HG02981 (cell line): Measurements from ENCODE around the gene EXOC6B.
A peak's percentile ranks its signal among the peaks of the same experiment; 100 is the strongest.

Source experiments
- ATAC-seq: cut with Tn5 transposase; IDR thresholded peaks from one replicate; pipeline ENCODE4 v1.9.1; 2021; ENCODE audit warnings: mild to moderate bottlenecking, moderate library complexity; ENCODE audit not compliant: unreplicated experiment

The EXOC6B gene

DNA sequence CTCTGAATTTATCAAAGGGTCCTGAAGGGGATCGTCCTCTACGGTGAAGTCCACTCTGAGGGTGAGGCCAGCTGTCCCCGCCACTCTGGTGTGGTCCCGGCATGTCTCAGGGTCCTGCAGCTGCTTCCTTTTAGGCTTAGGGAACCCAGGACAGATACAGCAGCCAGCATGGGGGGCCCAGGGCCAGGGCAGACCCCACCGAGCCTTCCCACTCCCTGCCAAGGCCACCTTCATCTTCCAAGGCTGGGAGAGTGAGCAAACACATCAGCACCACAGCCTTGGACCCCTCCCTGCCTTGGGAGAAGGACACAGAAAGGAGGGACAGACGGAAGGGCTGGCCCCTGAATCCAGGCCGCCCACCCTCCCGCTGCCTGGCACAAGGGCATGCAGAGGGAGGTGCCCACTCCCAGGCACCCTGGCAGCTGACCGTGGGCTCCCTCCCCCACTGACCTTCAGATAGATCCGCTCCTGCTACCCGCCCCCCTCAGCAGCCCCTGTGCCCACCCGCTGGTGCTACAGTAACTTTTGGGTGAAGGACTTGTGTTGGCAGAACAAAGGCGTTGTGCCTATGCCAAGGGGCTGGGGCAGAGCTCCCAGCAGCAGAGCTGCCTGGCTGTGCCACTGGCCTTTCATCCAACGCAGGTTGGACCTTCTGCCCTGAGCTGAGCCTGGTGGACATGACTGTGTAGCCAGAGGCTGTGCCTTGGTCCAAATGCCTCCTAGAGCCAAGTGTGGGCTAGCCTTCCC, 685.8 kb downstream of the EXOC6B start:
- ATAC-seq: no peak

DNA sequence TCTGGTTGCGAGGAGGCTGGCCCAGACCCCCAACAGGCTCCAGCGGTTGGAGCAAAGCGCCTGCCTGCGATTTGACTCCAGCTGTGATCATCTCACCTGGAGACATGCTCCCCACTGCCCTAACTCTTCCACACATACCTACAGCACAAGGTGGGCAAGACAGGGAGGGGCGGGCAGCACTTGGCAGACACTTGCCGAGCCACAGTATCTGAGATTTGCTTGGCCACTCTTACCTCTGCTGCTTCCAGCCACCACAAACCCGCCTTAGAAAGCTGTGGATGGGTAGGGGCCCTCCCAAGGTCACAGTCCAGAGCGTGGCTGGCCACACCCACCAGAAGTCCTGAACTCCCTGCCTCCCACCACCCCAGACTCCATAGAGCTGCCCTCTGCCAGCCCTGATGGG, 686.4 kb downstream of the EXOC6B start:
- no peak for ATAC-seq

DNA sequence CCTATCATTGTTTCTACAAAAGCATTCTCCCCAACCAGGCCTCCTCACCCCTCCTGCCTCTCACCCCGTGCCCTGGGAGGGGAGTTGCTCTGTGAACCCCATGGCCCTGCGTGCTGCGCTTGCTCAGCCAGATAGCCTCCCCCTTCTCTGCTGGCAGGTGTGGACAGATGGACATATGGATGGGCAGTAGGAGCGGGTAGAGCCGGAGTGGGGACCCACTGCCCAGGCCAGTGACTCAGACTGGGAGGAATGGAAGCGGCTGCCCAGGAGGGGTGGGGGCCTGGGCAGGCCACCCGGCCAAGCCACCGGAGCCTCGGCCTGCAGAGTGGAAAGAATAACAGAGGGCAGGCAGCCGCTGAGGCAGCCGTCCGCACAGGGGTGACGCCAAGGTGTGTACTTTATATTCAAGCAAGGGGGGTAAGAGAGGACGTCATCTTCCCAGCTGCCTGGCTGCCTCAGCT, 686.9 kb downstream of the EXOC6B start:
- no peak for ATAC-seq

DNA sequence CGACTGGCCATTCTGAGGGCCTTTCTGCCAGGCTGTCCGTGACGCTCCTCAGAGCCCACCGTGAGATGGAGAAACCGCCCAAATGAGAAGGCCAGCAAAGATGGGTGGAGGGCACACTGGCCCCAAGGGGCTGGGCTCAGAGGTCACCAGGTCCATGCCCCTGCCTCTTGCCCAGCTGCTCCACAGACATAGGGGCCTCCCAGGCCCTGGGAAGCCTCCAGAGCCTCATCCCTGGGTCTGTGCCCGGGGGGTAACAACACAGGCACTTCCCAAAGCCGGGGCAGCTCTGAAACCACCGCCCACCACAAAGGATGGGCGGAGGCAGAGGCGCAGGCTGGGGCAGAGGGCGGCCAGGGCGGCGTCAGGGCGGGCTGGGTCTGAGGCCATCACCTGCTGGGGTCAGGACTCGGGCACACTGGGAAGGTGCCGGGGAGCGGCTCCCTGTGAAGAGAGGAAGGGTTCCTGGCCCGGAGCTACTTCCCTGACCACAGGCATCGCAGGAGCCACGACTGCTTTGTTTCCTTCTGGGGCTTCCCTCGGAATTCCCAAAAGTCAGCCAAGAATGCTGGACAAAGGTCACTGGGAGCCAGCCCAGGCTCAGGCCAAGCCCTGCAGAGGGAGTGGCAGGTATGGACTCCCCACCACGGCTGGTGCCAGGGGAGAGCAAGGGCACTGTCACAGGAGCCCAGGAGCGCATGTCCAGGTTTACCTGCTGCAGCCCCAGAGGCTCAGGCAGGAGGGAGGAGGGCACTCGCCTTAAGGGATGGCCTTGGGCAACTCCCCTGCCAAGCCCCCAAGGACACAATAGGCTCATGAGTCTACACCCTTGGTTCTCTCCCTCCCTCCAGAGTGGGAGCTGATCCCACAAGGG, 687.6 kb downstream of the EXOC6B start:
- ATAC-seq: no peak

DNA sequence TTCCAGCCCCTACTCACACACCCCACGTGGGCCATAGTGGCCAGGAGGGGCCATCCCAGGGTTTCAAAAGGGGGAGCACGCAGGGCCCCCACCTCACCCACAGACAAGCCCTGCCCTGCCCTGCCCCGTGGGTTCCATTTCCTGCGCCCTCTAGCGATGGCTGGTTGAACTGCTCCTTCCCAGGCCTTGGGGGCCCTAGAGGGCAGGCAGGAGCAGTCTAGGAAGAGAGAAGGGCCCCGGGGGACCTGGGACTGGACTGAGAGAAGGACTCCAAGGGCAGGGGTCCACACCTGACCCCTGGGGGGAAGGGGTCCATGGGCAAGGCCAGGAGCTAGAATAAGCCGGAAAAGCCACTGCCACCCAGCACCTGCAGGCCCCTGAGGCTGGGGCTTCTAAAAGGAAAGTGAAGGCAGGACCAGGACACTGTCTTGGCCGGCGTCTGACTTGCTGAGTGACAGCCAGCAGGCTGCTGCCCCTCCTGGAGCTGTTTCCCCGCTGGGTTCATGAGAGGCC, 688.3 kb downstream of the EXOC6B start:
- peak; percentile 90 for ATAC-seq

DNA sequence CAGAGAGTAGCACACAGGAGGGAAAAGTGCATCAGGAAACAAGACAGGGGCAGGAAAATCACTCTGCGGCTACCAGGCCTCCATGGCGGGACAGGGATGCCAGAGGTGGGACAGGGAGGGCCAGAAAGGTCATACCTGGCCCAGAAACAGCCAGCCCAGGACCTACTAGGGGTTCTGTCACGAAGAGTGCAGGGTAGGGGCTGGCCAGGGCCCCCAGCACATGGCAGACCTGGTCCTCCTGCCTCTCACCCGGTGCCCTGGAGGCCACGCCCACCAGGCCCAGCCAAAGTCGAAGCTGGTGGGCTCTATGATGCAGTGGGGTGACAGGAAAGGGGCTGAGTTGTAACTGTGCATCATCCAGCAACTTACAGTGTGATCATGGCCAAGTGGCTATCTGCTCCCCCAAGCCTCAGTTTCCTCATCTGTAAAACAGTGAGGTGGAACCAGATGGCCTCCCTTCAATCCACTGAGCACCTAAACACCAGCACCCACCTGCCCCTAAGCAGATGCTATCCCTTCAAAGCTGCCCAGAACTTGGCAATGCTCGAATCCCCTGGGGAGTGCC, 688.8 kb downstream of the EXOC6B start:
- ATAC-seq: peak; percentile 7

DNA sequence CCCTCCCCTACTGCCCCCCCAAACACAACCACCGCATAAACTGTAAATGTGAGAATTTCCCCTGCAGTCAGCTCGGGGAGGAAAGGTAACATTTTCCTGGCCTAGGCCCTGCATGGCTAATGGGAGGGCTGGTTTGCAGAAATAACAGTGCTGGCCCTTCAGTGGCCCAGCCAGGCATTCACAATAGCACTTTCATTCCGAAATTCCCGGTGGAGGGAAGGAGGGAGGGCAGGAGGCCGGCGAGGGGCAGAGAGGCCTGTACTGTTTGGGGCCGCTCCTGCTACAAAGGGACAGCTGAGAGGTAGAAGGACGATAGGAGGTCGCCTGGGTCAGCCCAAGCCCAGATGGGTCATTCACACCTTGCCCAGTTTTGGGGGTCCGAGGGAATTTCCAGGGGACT, 689.5 kb downstream of the EXOC6B start:
- no peak for ATAC-seq

DNA sequence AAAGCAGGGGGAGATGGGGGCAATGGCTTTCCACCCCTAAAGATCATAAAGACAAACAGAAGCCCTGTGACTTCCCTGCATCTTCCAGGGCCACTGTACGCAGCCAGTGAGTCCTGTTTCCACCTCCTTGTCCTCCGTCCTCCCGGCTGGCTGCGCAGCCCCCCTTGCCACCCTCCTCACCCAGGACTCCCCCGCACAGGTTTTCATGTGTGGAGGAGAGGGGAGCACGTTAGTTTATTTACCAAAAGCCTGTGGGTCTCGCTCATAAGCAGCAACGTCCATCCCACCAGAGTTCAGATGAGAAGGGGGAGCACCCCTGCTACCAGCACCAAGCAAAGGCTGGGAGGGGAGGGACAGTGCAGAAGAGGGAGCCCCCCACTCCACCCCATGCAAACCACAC, 689.9 kb downstream of the EXOC6B start:
- no peak for ATAC-seq

DNA sequence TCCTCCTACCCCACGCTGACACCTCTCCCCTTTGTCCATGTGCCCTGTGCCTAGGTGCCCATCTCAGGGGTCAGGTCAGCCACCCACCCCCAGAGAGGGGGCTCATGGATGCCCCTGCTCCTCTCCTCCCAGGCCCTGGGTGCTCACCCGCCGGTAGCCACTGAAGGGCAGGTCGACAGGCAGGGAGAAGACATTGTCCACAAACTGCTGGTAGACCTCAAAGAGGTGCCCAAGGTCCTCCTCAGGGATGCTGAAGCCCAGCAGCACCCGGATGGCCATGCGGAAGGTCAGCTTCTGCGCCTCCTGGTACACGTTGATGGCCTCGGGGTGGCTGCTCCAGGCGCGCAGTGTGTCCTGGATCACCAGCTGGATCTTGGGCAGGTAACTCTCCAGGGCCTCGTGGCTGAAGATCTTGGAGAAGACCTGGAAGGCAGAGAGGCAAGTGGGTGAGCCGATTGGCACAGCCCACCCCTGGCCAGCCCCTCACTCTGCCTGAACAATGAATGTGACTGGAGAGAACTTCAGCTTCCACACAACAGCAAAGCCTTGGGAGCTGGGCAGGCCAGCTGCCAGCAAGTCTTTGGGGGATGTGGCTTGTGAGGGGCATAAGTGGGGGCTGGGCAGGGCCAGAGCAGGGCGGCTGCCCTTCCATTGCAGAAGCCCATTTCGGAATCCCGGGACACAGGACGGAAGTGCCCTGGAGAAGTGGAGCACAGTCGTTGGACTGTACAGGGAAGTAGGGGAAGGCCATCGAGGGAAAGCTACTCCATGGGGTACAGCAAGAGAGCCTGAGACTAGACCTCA, 690.6 kb downstream of the EXOC6B start:
- ATAC-seq: no peak

DNA sequence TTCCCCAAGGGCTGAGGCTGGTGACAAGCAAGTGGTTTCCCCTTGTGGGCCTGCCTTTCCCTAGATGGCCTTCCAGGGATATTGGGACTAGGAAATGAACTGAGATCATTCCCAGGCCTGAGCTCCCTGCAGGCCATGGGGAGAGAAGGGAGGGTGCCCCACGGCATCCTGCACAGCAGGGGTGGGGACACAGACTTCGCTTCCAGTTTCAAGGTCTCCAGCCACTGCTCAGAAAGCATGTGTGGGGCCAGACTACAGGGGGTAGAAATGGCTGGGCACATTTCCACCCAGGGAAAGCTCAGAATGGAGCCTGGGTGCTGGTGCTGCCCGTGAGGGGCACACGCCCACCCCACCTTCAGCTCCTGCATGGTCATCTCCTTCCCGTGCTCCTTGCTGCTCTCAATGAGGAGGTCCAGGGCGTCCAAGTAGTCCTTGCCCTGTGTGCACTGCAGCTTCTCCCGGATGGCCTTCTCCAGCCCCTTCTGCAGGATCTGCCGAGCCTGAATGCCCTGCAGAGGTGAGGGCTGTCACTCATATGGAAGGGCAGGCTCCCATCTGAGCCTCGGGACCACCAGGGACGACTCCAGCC, 691.3 kb downstream of the EXOC6B start:
- no peak for ATAC-seq

DNA sequence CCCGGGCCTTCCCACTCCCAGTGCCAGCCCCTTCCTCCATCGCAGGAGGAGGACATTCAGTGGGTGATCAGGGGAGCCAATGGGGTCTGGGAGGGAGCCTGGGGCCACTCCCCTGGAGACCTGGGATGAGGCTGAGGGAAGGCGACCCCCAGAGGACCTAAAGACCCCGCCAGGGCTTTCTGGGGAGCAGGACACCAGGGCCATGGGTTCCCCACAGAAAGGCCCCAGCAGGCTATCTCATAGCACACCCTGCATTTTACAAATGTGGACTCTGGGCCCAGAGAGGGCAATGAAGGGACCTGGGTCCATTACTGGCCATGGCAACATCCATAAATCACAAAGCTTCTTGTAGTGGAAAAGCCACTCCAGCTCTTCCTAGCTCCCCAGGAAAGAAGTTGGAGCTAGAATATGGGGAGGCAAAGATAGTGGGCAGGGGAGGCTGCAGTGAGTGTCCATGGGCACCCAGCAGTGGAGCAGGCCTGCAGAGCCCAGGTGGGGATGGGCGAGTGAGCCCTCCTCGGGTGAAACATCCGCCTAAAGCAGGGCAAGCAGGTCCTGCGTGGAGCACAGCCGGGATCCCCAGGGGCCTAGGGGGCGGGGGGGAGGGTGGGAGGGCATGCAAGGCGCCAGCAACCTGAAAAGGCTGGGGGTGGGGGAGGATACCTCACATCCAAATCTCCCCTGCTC, 692.0 kb downstream of the EXOC6B start:
- ATAC-seq: no peak

DNA sequence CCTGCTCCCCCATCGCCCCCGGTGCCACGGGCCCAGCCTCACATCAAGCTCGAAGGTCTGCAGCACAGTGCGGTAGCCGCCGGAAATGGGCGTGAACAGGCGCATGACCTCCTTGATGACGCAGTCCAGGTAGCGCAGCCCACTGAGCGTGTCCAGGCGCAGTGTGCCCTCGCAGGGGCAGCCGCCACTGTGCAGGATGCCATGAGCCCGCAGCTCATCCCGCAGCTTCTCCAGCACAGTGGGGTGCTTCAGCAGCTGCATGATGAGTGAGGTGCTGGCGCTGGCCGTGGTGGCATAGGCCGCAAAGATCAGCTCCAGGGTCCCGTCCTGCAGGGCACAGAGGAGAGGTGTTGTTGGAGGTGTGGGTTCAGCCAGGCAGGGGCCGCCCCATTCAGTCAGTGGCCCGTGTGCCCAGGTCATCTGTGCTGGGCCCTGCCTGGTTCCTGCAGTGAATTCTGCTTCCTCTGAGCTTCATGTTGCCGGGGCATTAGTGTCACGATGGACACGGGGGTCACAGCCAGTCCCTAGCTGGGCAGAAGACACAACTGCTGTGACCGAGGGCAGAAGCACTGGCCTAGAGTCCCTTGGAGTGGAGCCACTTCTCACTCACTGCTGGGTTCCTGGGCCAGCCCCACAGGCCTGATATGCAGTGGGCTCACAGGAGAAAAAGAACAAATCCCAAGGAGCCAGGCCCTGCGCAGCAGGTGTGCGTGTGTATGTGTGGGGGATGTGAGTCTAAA, 692.7 kb downstream of the EXOC6B start:
- ATAC-seq: no peak

DNA sequence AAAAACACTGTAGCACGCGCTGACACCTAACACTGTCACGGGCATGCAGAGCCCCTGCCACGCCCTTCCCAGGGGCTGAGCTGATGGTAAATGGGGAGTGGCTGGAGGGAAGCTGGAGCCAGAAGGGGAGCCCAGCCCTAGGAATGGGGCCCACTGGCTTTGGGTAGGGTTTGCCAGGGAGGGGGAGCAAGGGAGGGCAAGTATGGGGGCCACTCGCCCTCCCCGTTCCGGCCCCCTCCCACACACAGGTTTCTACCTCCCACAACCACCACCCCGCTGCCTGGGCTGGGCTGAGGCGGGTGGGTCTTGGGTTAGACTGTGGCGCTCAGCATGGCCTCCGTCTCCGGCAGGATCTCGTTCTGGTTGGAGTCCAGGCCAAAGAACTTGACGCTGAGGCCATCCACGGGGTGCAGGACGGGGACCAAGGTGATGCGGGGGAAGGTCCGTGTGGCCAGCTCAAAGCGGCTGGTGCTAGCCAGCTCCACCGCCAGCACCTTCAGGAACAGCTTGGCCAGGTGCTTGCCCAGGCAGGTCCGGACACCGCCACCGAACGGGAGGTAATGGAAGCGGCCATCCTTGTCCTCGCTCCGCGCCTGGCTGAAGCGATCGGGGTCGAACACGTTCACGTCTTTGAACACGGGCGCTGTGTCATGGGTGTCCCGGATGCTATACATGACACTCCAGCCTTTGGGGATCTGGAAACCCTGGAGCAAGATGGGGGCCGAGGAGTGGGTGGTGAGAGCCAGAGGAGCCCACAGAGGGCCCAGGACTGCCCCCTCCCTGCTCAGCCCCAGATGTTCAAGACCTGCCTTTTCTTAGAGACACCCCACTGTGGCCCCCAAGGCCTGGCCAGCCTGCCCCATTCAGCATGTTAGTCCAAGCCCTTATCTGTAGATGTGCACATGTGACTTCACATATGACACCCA, 693.7 kb downstream of the EXOC6B start:
- ATAC-seq: no peak

DNA sequence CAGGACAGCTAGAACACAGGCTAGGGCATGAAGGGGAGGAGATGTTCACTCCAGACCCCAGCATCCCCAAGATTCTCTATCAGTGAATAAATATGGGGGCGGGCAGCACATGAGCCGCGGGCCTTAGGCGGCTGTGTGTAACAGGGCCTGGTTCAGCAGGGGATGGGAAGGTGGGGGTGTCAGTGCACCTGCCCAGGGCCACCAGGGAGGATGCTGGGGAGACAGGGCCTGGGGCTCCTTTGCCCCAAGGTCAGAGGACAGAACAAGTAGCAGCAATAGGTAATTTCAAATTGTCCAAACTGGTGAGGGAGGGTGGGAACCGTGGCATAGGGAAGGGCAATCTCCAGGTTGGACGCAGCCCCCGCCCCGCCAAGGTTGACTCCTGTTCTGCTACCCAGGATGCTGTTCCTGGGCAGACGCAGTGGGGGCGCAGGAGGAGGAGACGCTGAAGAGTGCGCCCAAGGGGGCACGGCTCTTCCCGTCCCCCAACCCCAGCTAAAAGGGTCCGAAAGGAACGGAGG, 694.4 kb downstream of the EXOC6B start:
- no peak for ATAC-seq

DNA sequence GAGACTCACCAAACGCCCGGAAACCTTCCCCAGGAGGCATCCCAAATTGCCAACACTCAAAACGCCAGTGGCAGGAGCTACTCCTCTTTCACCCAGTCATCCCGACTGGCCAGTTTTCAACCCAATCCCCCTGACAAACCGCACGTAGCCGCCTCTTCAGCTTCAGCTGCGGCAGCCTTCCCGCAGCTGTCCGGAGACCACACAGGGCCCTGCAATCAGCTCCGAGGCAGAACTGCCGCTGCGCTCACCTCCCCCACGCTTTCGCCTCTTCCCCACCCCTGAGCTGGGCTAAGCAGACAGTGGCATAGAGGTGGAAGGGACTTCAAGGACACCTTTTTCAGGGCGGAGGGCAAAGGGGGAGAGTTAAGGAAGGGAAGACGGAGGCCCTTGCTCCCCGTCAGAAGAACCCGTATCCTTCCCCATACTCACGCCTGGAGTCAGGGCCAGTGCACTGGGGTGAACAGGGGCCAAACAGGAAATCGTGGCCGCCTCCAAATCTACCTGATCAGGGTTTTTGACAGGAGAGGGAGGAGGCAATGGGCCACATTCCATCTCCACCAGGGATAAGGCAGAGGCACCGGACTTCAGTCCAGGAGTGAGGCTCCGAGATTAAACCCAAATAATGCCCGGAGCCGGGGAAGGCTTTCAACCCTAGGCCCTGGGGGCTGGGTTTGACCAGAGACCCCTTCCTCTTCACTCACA, 695.0 kb downstream of the EXOC6B start:
- no peak for ATAC-seq

DNA sequence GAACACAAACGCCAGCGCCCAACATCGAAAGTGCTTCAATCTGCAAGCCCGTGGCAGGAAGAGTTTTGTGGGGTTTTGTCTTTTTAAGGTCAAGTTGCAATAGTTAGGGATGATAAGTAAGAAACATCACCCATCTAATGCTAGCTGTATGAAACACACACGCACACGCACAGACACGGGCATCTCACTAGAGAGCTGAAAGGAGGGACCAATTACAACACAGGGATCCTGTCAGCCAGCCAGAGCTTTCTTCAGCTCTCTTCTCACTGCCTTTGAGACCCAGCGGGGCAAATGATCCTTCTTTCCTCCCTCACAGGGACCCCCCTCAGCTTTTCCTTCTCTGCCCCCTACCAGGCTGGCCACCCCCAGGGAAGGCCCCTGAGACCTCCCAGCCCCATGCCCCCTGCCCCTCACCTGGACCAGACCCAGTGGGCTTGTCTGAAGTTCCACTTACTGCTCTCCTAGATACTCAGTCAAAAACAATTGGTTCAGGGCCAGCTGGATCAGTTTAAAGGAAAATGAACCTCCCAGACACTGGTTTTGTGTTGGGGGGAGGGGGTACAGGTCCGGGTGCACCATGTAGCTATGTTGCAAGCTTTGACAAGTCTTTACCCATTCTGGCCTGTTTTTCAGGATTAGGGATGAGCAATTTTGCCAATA, 696.0 kb downstream of the EXOC6B start:
- ATAC-seq: no peak

DNA sequence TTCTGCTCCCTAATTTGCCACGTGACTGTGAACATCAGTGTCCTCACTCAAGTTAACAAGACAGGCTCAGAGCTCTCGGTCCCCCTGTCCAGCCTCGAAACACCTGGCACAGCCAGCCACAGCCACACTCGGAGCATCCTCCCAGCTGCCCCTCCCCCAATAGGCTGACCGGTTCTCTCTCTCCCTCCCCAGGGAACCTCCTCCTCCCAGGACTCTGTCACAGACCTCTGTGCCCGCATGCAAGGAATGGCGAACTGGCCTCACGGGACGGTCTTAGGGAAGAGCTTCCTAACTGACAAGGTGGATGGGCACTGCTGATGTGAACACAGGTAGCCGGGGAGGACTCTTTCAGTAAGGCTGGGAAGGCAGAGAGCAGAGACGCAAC, 697.0 kb downstream of the EXOC6B start:
- no peak for ATAC-seq
